ENCODE data around the gene KIF24. TPM values are rescaled to one million over a fixed set of nuclear protein-coding genes. Genes with fewer than 3 reads are reported as not detected.

KIF24 gene
- total and polyA plus RNA-seq, 2 donors (not counting 1 experiment from before 2014, with no cell fraction given): 0.94 to 1.2 TPM

DNA sequence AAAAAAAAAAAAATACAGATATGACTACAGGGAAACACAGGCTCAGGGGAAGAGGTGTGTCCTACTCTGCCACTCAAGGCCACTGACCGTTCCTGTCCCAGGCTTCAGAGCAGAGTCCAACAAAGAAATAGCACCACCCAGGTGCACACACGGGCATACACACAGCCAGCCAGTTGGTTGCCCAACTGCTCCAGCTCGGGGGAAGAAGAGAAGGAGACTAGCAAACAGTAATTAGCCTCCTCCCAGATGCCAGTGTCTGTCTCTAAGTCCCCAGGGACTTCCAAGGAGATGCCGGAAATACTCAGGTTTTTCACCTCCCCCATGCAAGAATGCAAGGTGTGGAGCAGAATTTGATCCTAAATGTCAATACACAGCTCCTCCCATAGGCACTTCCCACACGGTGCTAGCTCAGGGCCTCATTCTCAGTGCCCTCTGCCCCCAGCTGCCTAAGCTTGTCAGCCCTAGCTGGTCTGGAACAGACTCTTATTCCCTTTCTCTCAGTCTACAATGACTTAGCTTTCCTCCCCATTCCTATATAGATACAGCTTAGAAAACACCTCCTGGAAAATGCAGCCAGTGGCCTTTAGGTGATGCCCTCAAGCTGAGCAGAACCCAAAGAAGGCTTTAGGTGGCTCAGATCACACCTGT lies 46.0 kb upstream of the KIF24 start:
- H3K4me1 ChIP-seq (ENCODE audit: control insufficient read depth, extremely low read depth, insufficient read depth, low read length): no peaks in the 10 kb centered on the region
- no peak overlapping the region for H3K4me2 ChIP-seq (ENCODE audit: extremely low read depth, insufficient read depth, low read length)
- H3K9ac ChIP-seq (ENCODE audit: insufficient read depth, low read length): no peak overlapping the region
- H3K9me3 ChIP-seq (ENCODE audit: control insufficient read depth, insufficient read depth, low read depth, low read length): no peaks in the 10 kb centered on the region
- H4K20me1 ChIP-seq (ENCODE audit: control insufficient read depth, extremely low read depth, insufficient read depth, low read length): no peaks in the 10 kb centered on the region
- H3K4me3 ChIP-seq (replicated peaks in 1 of 4; ENCODE audit: control extremely low read depth in 1 of 4, insufficient read depth in 1 of 4, low read depth in 3 of 4, low read length in 4 of 4): no peak overlapping the region
- H3K27me3 ChIP-seq (ENCODE audit: control insufficient read depth, insufficient read depth, low read length): peaks cover 17% of the 10 kb centered on the region
- no peak for TF ChIP-seq EZH2 (IDR thresholded peaks at IDR 0.05; ENCODE audit: low read length, missing control alignments)
- TF ChIP-seq, protein P1, sequence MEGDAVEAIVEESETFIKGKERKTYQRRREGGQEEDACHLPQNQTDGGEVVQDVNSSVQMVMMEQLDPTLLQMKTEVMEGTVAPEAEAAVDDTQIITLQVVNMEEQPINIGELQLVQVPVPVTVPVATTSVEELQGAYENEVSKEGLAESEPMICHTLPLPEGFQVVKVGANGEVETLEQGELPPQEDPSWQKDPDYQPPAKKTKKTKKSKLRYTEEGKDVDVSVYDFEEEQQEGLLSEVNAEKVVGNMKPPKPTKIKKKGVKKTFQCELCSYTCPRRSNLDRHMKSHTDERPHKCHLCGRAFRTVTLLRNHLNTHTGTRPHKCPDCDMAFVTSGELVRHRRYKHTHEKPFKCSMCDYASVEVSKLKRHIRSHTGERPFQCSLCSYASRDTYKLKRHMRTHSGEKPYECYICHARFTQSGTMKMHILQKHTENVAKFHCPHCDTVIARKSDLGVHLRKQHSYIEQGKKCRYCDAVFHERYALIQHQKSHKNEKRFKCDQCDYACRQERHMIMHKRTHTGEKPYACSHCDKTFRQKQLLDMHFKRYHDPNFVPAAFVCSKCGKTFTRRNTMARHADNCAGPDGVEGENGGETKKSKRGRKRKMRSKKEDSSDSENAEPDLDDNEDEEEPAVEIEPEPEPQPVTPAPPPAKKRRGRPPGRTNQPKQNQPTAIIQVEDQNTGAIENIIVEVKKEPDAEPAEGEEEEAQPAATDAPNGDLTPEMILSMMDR (conservative IDR thresholded peaks at IDR 0.05 in 1 of 2, IDR thresholded peaks at IDR 0.05 in 1 of 2; ENCODE audit: low read depth in 1 of 2, low read length in 2 of 2): no peak
- H3K79me2 ChIP-seq (ENCODE audit: control insufficient read depth, insufficient read depth, low read length): no peaks in the 10 kb centered on the region
- no peaks in the 10 kb centered on the region for H3K36me3 ChIP-seq (ENCODE audit: control insufficient read depth, insufficient read depth, low read length)
- DNase-seq (ENCODE audit: low read depth in 2 of 2): no peak
- H2AFZ ChIP-seq (ENCODE audit: low read length): no peak overlapping the region
- H3K27ac ChIP-seq (ENCODE audit: insufficient read depth, low read length): no peak overlapping the region

DNA sequence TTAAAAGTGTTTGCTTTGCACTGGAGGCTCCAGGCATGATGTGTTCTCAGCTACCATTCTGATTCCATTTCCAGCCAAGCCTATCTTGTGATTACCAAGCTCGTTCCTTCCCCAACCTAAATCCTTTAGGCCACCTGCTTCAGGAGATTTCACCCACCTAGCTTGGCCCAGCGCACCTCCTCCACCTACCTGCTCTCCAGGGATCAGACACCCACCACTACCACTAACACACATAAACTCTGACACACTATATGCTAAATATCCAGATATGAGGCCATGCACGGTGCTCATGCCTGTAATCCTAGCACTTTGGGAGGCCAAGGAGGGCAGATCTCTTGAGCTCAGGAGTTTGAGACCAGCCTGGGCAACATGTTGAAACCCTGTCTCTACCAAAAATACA lies 45.3 kb upstream of the KIF24 start:
- DNase-seq (ENCODE audit: low read depth in 2 of 2): no peak

DNA sequence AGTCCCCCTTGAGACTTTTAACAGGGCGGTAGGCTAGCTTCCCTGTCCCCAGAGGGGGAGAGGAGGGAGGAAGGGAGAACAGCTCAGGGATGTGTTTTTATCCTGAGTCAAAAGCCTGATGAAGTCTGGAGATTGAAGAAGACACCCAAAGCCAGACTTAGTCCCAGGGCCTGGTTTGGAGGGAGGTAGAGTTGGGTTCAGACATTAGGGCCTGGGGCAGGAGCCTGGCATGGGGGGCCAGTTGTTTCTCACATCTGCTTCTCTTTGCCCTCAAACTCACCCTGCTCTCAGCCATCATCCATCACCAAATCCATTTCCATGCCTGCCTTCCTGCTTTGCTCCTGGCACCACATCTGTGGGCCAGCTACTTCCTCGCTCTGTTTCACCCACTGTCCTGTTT lies 44.7 kb upstream of the KIF24 start:
- no peak for TF ChIP-seq EZH2 (IDR thresholded peaks at IDR 0.05; ENCODE audit: low read length, missing control alignments)
- TF ChIP-seq, protein P1 (conservative IDR thresholded peaks at IDR 0.05 in 1 of 2, IDR thresholded peaks at IDR 0.05 in 1 of 2; ENCODE audit: low read depth in 1 of 2, low read length in 2 of 2): no peak
- DNase-seq (ENCODE audit: low read depth in 2 of 2): no peak
- Histone ChIP-seq H4K20me1 (ENCODE audit: control insufficient read depth, extremely low read depth, insufficient read depth, low read length) (no peaks in the 10 kb centered on the region), H3K4me3 (replicated peaks in 1 of 4; ENCODE audit: control extremely low read depth in 1 of 4, insufficient read depth in 1 of 4, low read depth in 3 of 4, low read length in 4 of 4) (no peak overlapping the region), H3K36me3 (ENCODE audit: control insufficient read depth, insufficient read depth, low read length) (no peaks in the 10 kb centered on the region), H2AFZ (ENCODE audit: low read length) (no peak overlapping the region), H3K27me3 (ENCODE audit: control insufficient read depth, insufficient read depth, low read length) (peaks cover 17% of the 10 kb centered on the region), H3K9ac (ENCODE audit: insufficient read depth, low read length) (no peak overlapping the region), H3K4me1 (ENCODE audit: control insufficient read depth, extremely low read depth, insufficient read depth, low read length) (no peaks in the 10 kb centered on the region), H3K9me3 (ENCODE audit: control insufficient read depth, insufficient read depth, low read depth, low read length) (no peaks in the 10 kb centered on the region), H3K79me2 (ENCODE audit: control insufficient read depth, insufficient read depth, low read length) (no peaks in the 10 kb centered on the region), H3K4me2 (ENCODE audit: extremely low read depth, insufficient read depth, low read length) (no peak overlapping the region), H3K27ac (ENCODE audit: insufficient read depth, low read length) (no peak overlapping the region)

More for the DNA sequence above, 45.3 kb upstream of the KIF24 start:
- H3K4me1 ChIP-seq (ENCODE audit: control insufficient read depth, extremely low read depth, insufficient read depth, low read length): no peaks in the 10 kb centered on the region
- H3K4me2 ChIP-seq (ENCODE audit: extremely low read depth, insufficient read depth, low read length): no peak overlapping the region
- H3K27ac ChIP-seq (ENCODE audit: insufficient read depth, low read length): no peak overlapping the region
- TF ChIP-seq, protein P1 (conservative IDR thresholded peaks at IDR 0.05 in 1 of 2, IDR thresholded peaks at IDR 0.05 in 1 of 2; ENCODE audit: low read depth in 1 of 2, low read length in 2 of 2): no peak
- no peak for TF ChIP-seq EZH2 (IDR thresholded peaks at IDR 0.05; ENCODE audit: low read length, missing control alignments)
- H3K27me3 ChIP-seq (ENCODE audit: control insufficient read depth, insufficient read depth, low read length): peaks cover 17% of the 10 kb centered on the region
- H3K9me3 ChIP-seq (ENCODE audit: control insufficient read depth, insufficient read depth, low read depth, low read length): no peaks in the 10 kb centered on the region
- no peaks in the 10 kb centered on the region for H3K79me2 ChIP-seq (ENCODE audit: control insufficient read depth, insufficient read depth, low read length)
- no peaks in the 10 kb centered on the region for H3K36me3 ChIP-seq (ENCODE audit: control insufficient read depth, insufficient read depth, low read length)
- H2AFZ ChIP-seq (ENCODE audit: low read length): no peak overlapping the region
- H3K9ac ChIP-seq (ENCODE audit: insufficient read depth, low read length): no peak overlapping the region
- no peaks in the 10 kb centered on the region for H4K20me1 ChIP-seq (ENCODE audit: control insufficient read depth, extremely low read depth, insufficient read depth, low read length)
- no peak overlapping the region for H3K4me3 ChIP-seq (replicated peaks in 1 of 4; ENCODE audit: control extremely low read depth in 1 of 4, insufficient read depth in 1 of 4, low read depth in 3 of 4, low read length in 4 of 4)
